Measurements from ENCODE around the gene RNF14.

The RNF14 gene

DNA sequence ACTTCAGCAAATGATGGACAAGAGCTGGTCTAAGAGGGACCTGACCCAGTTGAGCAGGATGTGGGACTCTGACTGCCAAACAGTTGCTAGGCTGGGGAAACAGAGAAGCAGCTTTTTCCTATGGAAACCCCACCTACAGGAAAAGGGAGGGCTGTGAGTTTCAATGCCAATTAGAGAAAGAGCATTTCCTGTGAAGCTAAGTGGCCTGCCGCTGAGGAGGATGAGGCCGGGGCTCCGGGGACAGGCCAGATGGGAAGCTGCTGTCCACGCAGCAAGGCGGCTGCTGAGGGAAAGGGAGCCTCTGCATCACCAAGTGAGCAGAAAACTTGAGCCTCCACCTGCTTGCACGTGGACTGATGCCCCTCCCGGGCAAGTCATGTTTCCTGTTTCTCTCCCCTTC, 10.8 kb upstream of the RNF14 start, which contains the start of gene PCDH12:
Gene PCDH12, minus strand, starts transcription at position 90 of the 400 bp plus-strand sequence. CDS start 351 bp downstream, outside the sequence.
- no peaks in the 10 kb centered on the region for H3K9me3 Mint-ChIP-seq
- DNase-seq = no peak
- H3K27ac Mint-ChIP-seq = peak within 1 kb of the TSS; percentile 40
- peaks cover 0 to 11% of the 10 kb centered on the region in 2 donors for H3K27me3 Mint-ChIP-seq
- no peak for ATAC-seq (replicated peaks)
- no peak within 1 kb of the TSS for H3K4me3 Mint-ChIP-seq
- H3K4me1 Mint-ChIP-seq = peaks cover 17 to 25% of the 10 kb centered on the region in 2 donors
- peaks cover 5 to 7% of the 10 kb centered on the region in 2 donors for H3K36me3 Mint-ChIP-seq

DNA sequence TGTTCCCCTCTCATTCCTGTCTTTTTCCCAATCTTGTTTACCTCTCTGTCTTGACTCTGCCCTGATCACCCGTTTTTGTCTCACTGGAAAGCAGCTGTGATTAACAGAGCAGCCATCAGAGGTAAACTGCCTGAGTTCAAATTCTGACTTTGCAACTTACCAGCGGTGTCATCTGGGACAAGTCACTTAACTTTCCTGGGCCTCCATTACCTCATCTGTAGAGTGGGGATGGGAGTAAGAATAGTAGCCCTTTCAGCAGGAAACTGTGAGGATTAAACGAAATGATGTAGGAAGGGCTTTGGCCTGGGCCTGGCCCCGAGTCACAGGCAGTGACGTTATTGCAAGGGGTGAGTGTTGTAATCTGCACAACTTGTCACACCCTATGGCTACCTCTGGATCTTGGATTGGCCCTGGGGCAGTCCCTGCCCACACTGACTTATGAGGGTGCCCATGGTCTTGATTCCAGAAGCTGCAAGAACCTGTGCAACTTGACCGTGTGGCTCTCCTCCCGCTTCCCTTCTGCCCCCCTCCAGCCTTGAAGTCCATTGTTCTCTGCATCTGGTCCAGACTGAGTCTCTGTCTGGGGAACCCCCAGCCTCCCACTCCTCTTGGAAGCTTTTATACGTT, 10.2 kb upstream of the RNF14 start:
- no peak overlapping the region for H3K4me3 Mint-ChIP-seq
- no peak for DNase-seq

DNA sequence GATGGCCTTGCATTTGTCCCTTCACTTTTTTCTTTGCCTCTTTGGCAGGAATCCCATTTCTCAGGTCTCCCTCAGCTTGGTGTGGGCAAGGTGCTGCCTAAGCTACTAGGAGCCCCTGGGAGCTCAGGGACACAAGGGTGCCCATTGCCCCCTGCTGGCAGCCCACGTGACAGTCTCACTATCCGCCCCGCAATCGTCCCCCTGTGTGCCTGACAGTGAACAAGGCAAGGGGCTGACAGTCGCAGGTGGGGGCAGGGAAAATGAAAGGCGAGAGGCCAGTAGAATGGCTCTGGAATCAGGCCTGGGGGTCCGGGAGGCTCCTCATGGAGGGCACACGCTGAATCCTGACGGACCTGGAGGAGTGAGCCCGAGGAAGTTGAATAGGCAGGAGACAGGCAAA, 8.9 kb upstream of the RNF14 start:
- Mint-ChIP-seq H3K36me3 (peaks cover 3 to 7% of the 10 kb centered on the region in 2 donors), H3K4me1 (peaks cover 17 to 25% of the 10 kb centered on the region in 2 donors), H3K9me3 (no peaks in the 10 kb centered on the region), H3K27me3 (peaks cover 0 to 11% of the 10 kb centered on the region in 2 donors), H3K27ac (peak overlapping the region; percentile 33), H3K4me3 (no peak overlapping the region)
- DNase-seq = no peak
- no peak for ATAC-seq (replicated peaks)

More for the DNA sequence above, 10.2 kb upstream of the RNF14 start:
- Mint-ChIP-seq H3K9me3 (no peaks in the 10 kb centered on the region), H3K36me3 (peaks cover 3 to 7% of the 10 kb centered on the region in 2 donors), H3K27ac (no peak overlapping the region), H3K4me1 (peaks cover 17 to 25% of the 10 kb centered on the region in 2 donors), H3K27me3 (peaks cover 0 to 11% of the 10 kb centered on the region in 2 donors)
- no peak for ATAC-seq (replicated peaks)

DNA sequence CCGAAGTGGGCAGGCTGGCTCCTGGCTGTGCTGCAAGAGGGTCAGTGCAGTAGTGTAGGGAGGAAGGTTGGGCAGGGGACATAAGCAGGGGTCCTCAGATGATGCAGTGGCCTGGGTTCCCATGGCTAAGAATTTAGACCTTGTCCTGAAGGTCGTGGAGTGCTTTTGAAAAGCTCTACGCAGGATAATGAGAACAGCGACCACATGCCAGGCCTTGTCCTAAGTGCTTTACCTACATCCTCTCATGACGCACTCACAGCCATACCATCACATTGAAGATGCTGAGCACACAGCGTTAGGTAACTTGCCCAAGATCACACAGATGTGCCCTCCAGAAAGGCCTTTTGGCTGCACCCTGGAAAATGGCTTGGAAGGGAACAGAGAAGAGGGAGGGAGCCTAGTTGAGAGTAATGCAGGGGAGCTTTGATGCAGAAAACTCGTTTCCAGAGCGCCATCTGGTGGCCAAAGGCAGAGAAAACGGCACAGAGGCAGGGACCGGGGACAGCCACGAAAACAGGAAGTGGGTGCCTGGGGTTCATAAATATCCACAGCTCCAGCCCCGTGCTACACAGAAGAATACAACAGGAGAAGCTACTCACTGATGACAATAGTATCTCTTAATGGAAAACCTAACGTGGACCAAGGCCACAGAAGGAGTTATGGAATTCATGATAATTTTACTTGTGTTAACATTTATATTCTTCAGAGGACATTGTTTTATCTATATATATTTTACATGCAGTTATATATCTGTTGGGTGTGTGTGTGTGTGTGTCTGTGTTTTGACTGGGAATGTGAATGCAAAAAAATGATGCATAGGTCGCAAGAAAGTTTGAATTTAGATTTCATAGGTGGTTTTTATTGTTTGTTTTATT, 8.2 kb upstream of the RNF14 start:
- ATAC-seq (replicated peaks) (peak; percentile 97 to 98), DNase-seq (peak; percentile 79)
- H3K27ac Mint-ChIP-seq = no peak overlapping the region
- no peaks in the 10 kb centered on the region for H3K9me3 Mint-ChIP-seq
- no peak overlapping the region for H3K4me3 Mint-ChIP-seq
- H3K4me1 Mint-ChIP-seq = peaks cover 20 to 25% of the 10 kb centered on the region in 2 donors
- H3K27me3 Mint-ChIP-seq = peaks cover 0 to 11% of the 10 kb centered on the region in 2 donors
- peaks cover 2 to 7% of the 10 kb centered on the region in 2 donors for H3K36me3 Mint-ChIP-seq

DNA sequence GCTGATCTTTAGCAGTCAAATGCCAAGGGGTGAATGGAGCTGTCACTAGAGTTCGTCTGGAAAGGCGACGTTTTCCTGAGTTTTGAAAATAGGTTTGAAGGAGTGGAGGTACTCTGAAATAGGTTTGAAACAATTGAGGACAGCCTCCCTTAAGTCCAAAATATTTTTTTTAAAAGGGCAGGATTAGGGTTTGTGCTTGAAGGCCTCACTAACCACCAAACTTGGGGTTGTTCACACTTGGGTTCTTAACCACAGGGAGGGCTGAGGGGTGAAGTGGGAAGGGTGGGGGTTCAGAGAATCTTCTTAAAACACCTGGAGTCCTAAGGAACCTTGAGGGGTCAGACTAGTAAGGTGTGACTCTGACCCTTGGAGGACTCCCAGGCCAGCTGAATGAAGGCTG, 7.4 kb upstream of the RNF14 start:
- no peak for DNase-seq
- no peak for ATAC-seq (replicated peaks)
- H3K9me3 Mint-ChIP-seq = no peaks in the 10 kb centered on the region
- no peak overlapping the region for H3K27ac Mint-ChIP-seq
- H3K4me1 Mint-ChIP-seq = peaks cover 20 to 26% of the 10 kb centered on the region in 2 donors
- H3K4me3 Mint-ChIP-seq = no peak overlapping the region
- H3K27me3 Mint-ChIP-seq = peaks cover 0 to 11% of the 10 kb centered on the region in 2 donors
- H3K36me3 Mint-ChIP-seq = peaks cover 2 to 7% of the 10 kb centered on the region in 2 donors

DNA sequence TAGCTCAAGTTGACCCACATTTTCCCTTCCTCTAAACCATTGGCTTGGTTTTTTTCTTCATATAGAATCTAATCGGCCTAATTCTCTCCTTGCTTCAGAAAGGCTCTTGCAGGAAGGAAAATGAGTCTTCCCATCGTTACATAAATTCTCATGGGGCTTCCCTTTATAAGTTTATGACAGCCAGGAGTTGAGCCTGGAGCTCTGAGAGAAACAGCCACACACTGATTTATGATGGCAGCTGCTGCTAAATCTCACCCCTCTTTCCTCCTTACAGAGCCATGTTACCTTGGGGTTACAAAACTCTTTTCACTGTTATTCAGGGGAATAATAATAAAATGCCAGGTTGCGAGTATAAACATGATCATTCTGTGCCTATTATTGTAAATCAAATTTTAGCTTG, 5.2 kb upstream of the RNF14 start:
- Mint-ChIP-seq H3K36me3 (peaks cover 2 to 3% of the 10 kb centered on the region in 2 donors), H3K27me3 (peaks cover 0 to 6% of the 10 kb centered on the region in 2 donors), H3K27ac (no peak overlapping the region), H3K4me3 (no peak overlapping the region), H3K9me3 (no peaks in the 10 kb centered on the region), H3K4me1 (peaks cover 27 to 37% of the 10 kb centered on the region in 2 donors)
- DNase-seq = no peak
- ATAC-seq (replicated peaks) = no peak

DNA sequence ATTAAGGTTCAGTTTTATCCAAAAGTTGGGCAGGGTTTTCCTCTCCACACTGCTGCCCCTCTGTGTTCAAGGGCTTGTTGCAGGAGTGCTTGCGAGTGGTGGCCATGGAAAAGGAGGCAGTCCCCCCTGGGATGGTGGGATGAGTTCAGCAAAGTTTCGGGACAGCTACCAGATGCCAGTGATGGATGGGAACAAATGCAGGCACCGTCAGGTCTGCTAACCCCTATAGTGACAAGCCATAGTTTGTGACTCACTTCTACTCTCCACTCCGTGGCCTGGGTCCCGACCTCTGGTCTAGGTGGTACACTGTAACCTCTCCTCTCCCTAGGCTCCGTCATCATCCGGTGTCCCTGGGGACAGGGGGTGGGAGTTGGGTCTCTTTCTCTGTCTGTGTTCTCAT, 3.8 kb upstream of the RNF14 start:
- Mint-ChIP-seq H3K4me1 (peaks cover 26 to 45% of the 10 kb centered on the region in 2 donors), H3K27ac (no peak overlapping the region), H3K9me3 (no peaks in the 10 kb centered on the region), H3K36me3 (peaks cover 0 to 3% of the 10 kb centered on the region in 2 donors), H3K27me3 (no peaks in the 10 kb centered on the region), H3K4me3 (no peak overlapping the region)
- no peak for DNase-seq
- ATAC-seq (replicated peaks) = no peak

DNA sequence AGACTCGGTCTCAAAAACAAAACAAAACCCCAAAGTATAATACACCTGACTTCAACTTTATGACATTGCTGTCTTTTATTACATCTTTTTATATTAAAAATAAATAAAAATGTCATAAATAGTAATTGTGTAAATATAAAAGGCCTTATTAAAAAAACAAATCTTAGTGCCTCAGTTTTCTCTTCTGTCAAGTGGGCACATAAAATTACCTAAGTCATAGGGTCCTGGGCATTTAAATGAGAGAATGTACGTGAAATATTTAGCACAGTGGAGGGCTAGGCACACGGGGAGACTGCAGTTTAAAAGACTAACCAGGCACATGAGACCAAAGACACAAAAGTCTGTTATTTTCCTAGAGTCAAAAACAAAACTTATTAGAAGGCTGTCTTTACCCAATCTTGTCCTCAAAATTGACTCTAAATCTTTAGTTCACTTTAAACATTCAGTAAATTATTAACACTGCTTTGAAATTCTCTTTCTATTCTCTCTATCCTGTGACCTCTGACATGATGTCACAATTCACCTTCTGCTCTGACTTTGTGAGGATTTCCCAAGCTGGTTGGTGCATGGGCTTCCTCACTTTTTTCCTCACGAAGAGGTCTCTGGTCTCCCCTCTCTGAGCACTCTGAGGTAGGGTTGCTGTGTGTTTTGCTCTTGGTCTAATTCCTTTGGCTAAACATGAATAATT, 2.5 kb upstream of the RNF14 start:
- ATAC-seq (replicated peaks) (no peak), DNase-seq (no peak)
- Mint-ChIP-seq H3K36me3 (peaks cover 0 to 3% of the 10 kb centered on the region in 2 donors), H3K4me1 (peaks cover 24 to 40% of the 10 kb centered on the region in 2 donors), H3K4me3 (no peak overlapping the region), H3K9me3 (no peaks in the 10 kb centered on the region), H3K27ac (peak overlapping the region; percentile 56), H3K27me3 (no peaks in the 10 kb centered on the region)

DNA sequence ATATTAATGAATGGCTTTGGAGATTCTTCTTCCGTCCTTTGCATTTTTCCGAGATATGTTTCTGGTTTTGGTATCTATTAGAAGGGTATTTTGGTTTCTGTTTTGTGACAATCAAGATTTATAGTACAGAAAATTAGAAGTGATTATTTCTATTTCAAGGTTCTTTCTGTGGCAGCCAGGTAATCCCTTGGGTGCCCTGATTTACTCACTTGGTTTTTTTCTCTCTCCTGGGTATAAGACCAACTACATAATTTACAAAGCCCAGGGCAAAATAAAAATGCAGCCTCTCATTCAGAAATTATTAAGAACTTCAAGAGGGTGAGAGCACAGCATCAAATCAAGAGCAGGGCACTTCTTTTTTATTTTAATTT, 2.0 kb upstream of the RNF14 start:
- no peaks in the 10 kb centered on the region for H3K27me3 Mint-ChIP-seq
- peak overlapping the region; percentile 56 for H3K27ac Mint-ChIP-seq
- H3K4me3 Mint-ChIP-seq = no peak overlapping the region
- DNase-seq = no peak
- peaks cover 0 to 4% of the 10 kb centered on the region in 2 donors for H3K36me3 Mint-ChIP-seq
- ATAC-seq (replicated peaks) = no peak
- no peaks in the 10 kb centered on the region for H3K9me3 Mint-ChIP-seq
- peaks cover 24 to 43% of the 10 kb centered on the region in 2 donors for H3K4me1 Mint-ChIP-seq

DNA sequence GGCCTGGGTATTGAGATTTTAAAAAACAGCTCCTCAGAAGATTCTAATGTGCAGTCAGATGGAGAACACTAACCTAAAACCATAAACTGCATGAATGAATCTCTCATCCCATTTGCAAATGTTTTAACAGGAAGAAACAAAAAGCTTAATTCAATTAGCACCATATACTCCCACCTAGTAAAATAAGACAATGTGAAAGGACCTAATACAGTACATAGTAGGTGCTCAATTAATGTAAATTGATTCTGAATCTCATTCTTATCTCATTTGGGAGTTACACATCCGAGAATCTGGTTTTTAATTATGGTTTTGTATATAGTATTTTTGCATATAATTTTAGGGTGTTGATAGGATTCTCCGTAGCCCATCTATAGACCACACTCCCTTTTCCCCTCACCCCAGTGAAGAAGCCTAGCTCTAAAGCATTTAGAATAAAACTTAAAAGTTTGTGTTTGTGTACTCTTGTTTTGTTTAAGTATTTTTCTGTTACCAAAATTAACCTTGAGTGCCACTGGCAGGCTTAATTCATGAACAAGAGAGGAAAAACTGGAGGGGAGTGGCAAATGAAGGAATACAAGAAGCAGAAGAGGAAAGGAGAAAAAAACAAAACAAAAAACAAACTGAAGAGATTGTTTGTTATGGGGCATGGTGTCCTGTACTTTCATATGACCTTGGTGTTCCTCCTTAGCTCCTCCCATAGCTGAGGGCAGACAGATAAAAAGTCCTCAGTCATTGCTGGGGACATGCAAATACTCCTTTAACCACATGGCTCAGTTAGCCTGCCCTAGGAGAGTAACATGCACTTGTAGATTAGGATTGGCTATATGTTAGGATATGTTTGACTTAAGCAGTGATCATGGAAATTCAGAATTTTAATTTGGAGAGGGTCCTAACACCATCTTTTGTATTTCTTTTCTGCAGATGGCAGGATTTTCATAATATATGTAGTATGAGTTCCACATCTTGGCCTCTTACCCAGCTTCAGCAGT, 1.2 kb downstream of the RNF14 start:
- peak overlapping the region; percentile 98 for H3K27ac Mint-ChIP-seq
- no peaks in the 10 kb centered on the region for H3K9me3 Mint-ChIP-seq
- H3K4me1 Mint-ChIP-seq = peaks cover 24 to 43% of the 10 kb centered on the region in 2 donors
- DNase-seq (no peak), ATAC-seq (replicated peaks) (peak; percentile 28 to 33)
- no peaks in the 10 kb centered on the region for H3K27me3 Mint-ChIP-seq
- H3K36me3 Mint-ChIP-seq = peaks cover 2 to 15% of the 10 kb centered on the region in 2 donors
- peak overlapping the region; percentile 87 to 97 for H3K4me3 Mint-ChIP-seq

DNA sequence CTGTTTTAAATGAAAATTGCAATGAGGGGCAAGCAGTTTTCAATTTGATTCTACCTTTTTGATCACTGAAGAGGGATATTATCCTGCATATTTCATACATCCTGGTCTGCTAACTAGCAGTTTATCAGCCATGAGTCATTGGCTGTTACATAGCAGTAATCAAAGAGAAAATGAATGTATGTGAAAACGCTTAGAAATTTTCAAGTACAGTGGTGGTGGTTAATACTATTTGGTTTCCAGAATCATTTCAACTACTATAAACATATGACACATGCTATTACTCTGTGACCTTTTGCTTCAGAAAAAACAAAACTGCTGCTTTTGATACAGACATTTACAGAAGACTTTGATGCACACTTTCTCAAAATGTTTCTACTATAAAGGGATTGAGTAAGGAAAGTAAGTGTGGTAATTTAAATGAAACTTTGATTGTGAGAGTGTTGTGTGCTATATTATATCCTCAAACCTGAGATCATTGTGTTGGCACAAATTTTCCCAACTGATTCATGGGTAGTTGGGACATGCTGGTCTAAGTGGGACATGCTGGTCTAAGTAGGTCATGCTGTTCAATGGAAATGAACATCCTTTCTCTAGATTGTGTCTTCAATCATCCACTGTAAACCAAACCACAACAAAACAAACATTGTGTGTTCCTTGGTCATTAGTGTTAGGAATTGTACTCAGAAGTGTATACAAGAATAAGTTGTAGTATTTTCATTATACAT, 5.1 kb downstream of the RNF14 start:
- ATAC-seq (replicated peaks) = no peak

DNA sequence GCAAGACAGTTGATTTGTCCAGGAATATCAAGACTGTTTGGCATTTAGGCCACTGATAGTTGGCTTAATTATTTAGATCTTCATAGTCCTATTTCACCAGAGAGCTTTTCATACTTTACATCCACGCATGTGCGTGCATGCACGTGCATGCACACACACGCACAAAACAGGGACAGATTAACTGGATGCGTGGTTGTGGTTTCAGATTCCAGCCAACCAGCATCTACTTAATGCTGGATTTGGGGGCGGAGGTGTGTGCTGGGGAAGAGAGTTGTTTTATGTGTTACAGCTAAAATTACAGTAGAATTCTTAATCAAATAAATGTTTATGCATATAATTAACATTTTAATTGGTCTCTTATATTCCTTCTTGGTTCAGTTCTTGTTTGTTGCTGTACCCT, 7.3 kb downstream of the RNF14 start:
- DNase-seq = no peak
- Mint-ChIP-seq H3K9me3 (no peaks in the 10 kb centered on the region), H3K27me3 (no peaks in the 10 kb centered on the region), H3K36me3 (peaks cover 28 to 44% of the 10 kb centered on the region in 2 donors), H3K4me1 (peaks cover 2 to 6% of the 10 kb centered on the region in 2 donors), H3K27ac (no peak overlapping the region), H3K4me3 (no peak overlapping the region)
- ATAC-seq (replicated peaks) = no peak

More for the DNA sequence above, 5.1 kb downstream of the RNF14 start:
- peaks cover 11 to 21% of the 10 kb centered on the region in 2 donors for H3K4me1 Mint-ChIP-seq
- no peak for DNase-seq
- no peaks in the 10 kb centered on the region for H3K27me3 Mint-ChIP-seq
- no peaks in the 10 kb centered on the region for H3K9me3 Mint-ChIP-seq
- H3K36me3 Mint-ChIP-seq = peaks cover 18 to 33% of the 10 kb centered on the region in 2 donors
- H3K27ac Mint-ChIP-seq = no peak overlapping the region
- no peak overlapping the region for H3K4me3 Mint-ChIP-seq

DNA sequence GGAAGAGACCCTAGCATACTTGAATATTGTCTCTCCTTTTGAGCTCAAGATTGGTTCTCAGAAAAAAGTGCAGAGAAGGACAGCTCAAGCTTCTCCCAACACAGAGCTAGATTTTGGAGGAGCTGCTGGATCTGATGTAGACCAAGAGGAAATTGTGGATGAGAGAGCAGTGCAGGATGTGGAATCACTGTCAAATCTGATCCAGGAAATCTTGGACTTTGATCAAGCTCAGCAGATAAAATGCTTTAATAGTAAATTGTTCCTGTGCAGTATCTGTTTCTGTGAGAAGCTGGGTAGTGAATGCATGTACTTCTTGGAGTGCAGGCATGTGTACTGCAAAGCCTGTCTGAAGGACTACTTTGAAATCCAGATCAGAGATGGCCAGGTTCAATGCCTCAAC, 9.5 kb downstream of the RNF14 start:
- peaks cover 34 to 58% of the 10 kb centered on the region in 2 donors for H3K36me3 Mint-ChIP-seq
- DNase-seq = no peak

More for the DNA sequence above, 9.5 kb downstream of the RNF14 start:
- H3K9me3 Mint-ChIP-seq = no peaks in the 10 kb centered on the region
- H3K27me3 Mint-ChIP-seq = no peaks in the 10 kb centered on the region
- no peak overlapping the region for H3K4me3 Mint-ChIP-seq
- ATAC-seq (replicated peaks) = no peak
- H3K4me1 Mint-ChIP-seq = peaks cover 0 to 2% of the 10 kb centered on the region in 2 donors
- H3K27ac Mint-ChIP-seq = no peak overlapping the region
